DOHH2 (cell line): ENCODE data around the gene INCENP.

Source experiments
- H3F3A ChIP-seq: fragments of 200-600 bp; sonication (generic), shearing (Covaris generic); 2 replicates; pipeline ENCODE4 v1.6.0; 2016; ENCODE audit warnings: antibody characterized with exemption, mild to moderate bottlenecking; ENCODE audit not compliant: control insufficient read depth, insufficient read depth
- H3K27ac ChIP-seq: fragments of 200-600 bp; sonication (generic); 2 replicates; pipeline ENCODE4 v1.5.1; 2014; ENCODE audit warnings: low read depth, mild to moderate bottlenecking, low read length, moderate library complexity
- H3K27me3 ChIP-seq: fragments of 200-600 bp; sonication (generic); 2 replicates; pipeline ENCODE4 v1.6.1; 2014; ENCODE audit warnings: mild to moderate bottlenecking, low read length, mixed read lengths; ENCODE audit not compliant: control insufficient read depth
- H3K36me3 ChIP-seq: fragments of 200-600 bp; sonication (generic); 2 replicates; pipeline ENCODE4 v1.6.1; 2014; ENCODE audit warnings: mild to moderate bottlenecking, low read length, moderate library complexity, mixed read lengths; ENCODE audit not compliant: control insufficient read depth
- H3K4me1 ChIP-seq: fragments of 200-600 bp; sonication (generic); 2 replicates; pipeline ENCODE4 v1.6.1; 2014; ENCODE audit warnings: mild to moderate bottlenecking, low read length, mixed read lengths; ENCODE audit not compliant: control insufficient read depth
- H3K4me2 ChIP-seq: fragments of 200-600 bp; sonication (generic); 2 replicates; pipeline ENCODE4 v1.6.0; 2014; ENCODE audit warnings: mild to moderate bottlenecking, low read length, moderate library complexity
- H3K4me3 ChIP-seq: fragments of 200-600 bp; sonication (generic); 2 replicates; pipeline ENCODE4 v1.5.1; 2014; ENCODE audit warnings: mild to moderate bottlenecking, low read length, mixed read lengths
- H3K79me2 ChIP-seq: fragments of 200-600 bp; sonication (generic); 2 replicates; pipeline ENCODE4 v1.6.1; 2014; ENCODE audit warnings: mild to moderate bottlenecking, low read length, mixed read lengths; ENCODE audit not compliant: control insufficient read depth
- H3K9me2 ChIP-seq: fragments of 200-600 bp; sonication (generic); replicated peaks from 2 replicates; pipeline ENCODE4 v1.6.1; 2014; ENCODE audit warnings: mild to moderate bottlenecking, low read length, mixed read lengths; ENCODE audit not compliant: control insufficient read depth
- H3K9me3 ChIP-seq: fragments of 200-600 bp; sonication (generic); 2 replicates; pipeline ENCODE4 v1.6.1; 2014; ENCODE audit warnings: antibody characterized with exemption, low read length, mixed read lengths; ENCODE audit not compliant: control insufficient read depth, insufficient read depth
- H4K20me1 ChIP-seq: fragments of 200-600 bp; sonication (generic); 2 replicates; pipeline ENCODE4 v1.6.0; 2014; ENCODE audit warnings: low read depth, mild to moderate bottlenecking, antibody characterized with exemption, low read length, moderate library complexity; ENCODE audit not compliant: control insufficient read depth, insufficient read depth
- EZH2phosphoT487 ChIP-seq: fragments of 200-600 bp; sonication (generic); IDR thresholded peaks from 2 replicates; pipeline ENCODE4 v1.6.1; 2017; ENCODE audit warnings: borderline replicate concordance, mild to moderate bottlenecking, antibody characterized with exemption, low read length, moderate library complexity, mixed read lengths
- TF ChIP-seq, protein P1 (sequence below): fragments of 200-600 bp; sonication (generic); IDR thresholded peaks from one replicate; pipeline ENCODE4 v1.5.1; 2014; ENCODE audit warnings: antibody characterized with exemption, mild to moderate bottlenecking, low read depth, low read length; ENCODE audit not compliant: poor library complexity, severe bottlenecking

Gene INCENP

DNA sequence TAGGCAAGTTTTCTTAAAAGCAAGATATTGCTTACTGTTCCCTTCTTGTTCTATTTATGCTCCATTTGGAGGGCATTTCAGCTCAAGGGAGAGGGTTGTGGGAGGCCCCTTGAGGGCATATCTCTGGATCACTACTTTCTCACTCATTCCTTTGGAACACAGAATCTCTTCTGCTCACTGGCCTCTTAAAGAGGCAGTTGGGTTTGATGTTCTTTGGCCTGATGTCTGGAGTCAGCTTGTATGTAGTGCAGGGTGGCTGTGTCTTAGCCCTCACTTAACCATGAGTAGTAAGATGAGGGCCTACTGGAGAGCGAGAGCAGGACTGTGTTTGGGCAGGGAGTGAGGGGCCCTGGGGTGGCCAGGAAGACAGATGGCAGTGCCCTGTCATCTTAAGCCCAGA is 3.6 kb downstream of the INCENP start:
- peaks cover 29% of the 10 kb centered on the region for H3K4me1 ChIP-seq
- H3K4me2 ChIP-seq, result no peak overlapping the region
- H3F3A ChIP-seq, result no peaks in the 10 kb centered on the region
- H3K27me3 ChIP-seq, result no peaks in the 10 kb centered on the region
- no peaks in the 10 kb centered on the region for H3K9me3 ChIP-seq
- H3K4me3 ChIP-seq, result no peak overlapping the region
- peaks cover 85% of the 10 kb centered on the region for H3K36me3 ChIP-seq
- peaks cover 87% of the 10 kb centered on the region for H3K79me2 ChIP-seq
- TF ChIP-seq, protein P1, sequence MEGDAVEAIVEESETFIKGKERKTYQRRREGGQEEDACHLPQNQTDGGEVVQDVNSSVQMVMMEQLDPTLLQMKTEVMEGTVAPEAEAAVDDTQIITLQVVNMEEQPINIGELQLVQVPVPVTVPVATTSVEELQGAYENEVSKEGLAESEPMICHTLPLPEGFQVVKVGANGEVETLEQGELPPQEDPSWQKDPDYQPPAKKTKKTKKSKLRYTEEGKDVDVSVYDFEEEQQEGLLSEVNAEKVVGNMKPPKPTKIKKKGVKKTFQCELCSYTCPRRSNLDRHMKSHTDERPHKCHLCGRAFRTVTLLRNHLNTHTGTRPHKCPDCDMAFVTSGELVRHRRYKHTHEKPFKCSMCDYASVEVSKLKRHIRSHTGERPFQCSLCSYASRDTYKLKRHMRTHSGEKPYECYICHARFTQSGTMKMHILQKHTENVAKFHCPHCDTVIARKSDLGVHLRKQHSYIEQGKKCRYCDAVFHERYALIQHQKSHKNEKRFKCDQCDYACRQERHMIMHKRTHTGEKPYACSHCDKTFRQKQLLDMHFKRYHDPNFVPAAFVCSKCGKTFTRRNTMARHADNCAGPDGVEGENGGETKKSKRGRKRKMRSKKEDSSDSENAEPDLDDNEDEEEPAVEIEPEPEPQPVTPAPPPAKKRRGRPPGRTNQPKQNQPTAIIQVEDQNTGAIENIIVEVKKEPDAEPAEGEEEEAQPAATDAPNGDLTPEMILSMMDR, result no peak
- TF ChIP-seq EZH2phosphoT487, result no peak
- H4K20me1 ChIP-seq, result peaks cover 41% of the 10 kb centered on the region
- H3K27ac ChIP-seq, result no peak overlapping the region
- no peaks in the 10 kb centered on the region for H3K9me2 ChIP-seq

DNA sequence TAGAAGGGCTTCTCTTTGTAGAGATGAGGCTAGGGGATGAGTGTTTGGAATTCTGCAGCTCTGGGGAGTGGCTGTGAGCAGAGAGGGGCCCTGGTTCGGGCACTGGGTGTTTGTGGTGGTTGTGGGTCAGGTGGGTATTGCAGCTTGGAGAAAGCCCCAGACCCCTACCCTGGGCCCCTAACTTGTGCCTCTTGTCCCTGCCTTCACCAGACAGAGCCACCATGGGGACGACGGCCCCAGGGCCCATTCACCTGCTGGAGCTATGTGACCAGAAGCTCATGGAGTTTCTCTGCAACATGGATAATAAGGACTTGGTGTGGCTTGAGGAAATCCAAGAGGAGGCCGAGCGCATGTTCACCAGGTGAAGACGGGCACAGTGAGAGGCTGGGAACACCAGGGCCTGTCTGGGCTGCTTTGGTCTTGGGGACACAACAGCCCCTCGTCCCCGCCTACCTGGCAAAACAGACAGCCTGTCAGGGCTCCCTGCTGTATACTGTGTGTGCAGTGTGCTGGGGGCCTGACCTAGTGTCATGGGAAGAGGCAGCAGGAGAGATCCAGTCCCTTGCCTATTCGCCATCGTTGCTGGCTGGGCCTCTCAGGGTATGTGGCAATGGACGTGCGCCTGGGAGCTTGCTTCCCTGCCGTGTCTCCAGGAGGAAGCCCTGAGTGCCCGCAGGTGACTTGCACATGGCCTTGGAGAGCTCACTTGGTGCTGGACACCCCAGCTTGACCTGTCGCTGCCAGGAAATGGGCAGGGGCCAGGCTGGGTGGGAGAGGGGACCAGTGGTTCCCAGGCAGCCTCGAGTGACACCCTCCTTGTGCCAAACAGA is 4.3 kb downstream of the INCENP start:
- no peak overlapping the region for H3K4me3 ChIP-seq
- no peaks in the 10 kb centered on the region for H3F3A ChIP-seq
- H3K9me2 ChIP-seq, result no peaks in the 10 kb centered on the region
- no peak overlapping the region for H3K27ac ChIP-seq
- no peak overlapping the region for H3K4me2 ChIP-seq
- no peak for TF ChIP-seq EZH2phosphoT487
- TF ChIP-seq, protein P1, result no peak
- H3K9me3 ChIP-seq, result no peaks in the 10 kb centered on the region
- peaks cover 41% of the 10 kb centered on the region for H4K20me1 ChIP-seq
- peaks cover 94% of the 10 kb centered on the region for H3K79me2 ChIP-seq
- H3K36me3 ChIP-seq, result peaks cover 93% of the 10 kb centered on the region
- H3K4me1 ChIP-seq, result peaks cover 24% of the 10 kb centered on the region
- no peaks in the 10 kb centered on the region for H3K27me3 ChIP-seq

DNA sequence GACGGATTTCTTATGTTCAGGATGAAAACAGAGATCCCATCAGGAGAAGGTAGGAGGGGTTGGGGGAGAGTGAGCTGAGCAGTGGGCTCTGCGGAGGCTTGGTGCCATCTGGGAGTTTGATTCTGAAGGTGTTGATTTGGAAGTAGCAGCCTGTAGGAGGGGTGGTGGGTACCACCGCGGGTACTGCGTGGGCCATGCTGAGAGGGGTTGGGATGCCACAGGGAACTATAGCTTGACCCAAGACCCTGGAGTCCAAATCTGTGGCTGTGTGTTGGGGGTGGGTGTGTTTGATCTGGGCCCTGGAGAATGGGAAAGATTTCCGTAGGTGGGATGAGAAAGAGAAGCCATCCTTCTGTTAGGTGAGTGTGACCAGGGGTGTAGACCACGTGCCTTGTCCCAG is 5.0 kb downstream of the INCENP start:
- Histone ChIP-seq H3F3A (no peaks in the 10 kb centered on the region), H4K20me1 (peaks cover 45% of the 10 kb centered on the region), H3K36me3 (peaks cover 99% of the 10 kb centered on the region), H3K4me1 (peaks cover 21% of the 10 kb centered on the region), H3K27me3 (no peaks in the 10 kb centered on the region), H3K27ac (no peak overlapping the region), H3K4me2 (no peak overlapping the region), H3K9me2 (no peaks in the 10 kb centered on the region), H3K9me3 (no peaks in the 10 kb centered on the region), H3K4me3 (no peak overlapping the region), H3K79me2 (peaks cover 100% of the 10 kb centered on the region)
- no peak for TF ChIP-seq EZH2phosphoT487
- TF ChIP-seq, protein P1, result no peak
